HCT116 (cell line): ENCODE results near the gene SMARCE1.

Experiments used
- CBX3 ChIP-seq: IDR thresholded peaks from 2 replicates; pipeline ENCODE4 v1.6.1; 2012; ENCODE audit warnings: low read depth
- CEBPB ChIP-seq: IDR thresholded peaks from 2 replicates; pipeline ENCODE4 v1.6.1; 2012; ENCODE audit warnings: low read depth
- POLR2AphosphoS5 ChIP-seq: IDR thresholded peaks from 2 replicates; pipeline ENCODE4 v1.6.1; 2011; ENCODE audit warnings: mild to moderate bottlenecking, low read depth, low read length, moderate library complexity
- TF ChIP-seq, protein P1 (sequence below), 3 experiments: fragments of 200-600 bp in 1 of 3; sonication (generic) in 1 of 3; IDR thresholded peaks in 2 of 3; conservative IDR thresholded peaks in 1 of 3; 2 replicates each; pipeline ENCODE4 v1.5.1; 2012 to 2017; ENCODE audit warnings: low read depth in 2 of 3, low read length in 2 of 3, antibody characterized with exemption in 1 of 3, borderline replicate concordance in 1 of 3, control low read depth in 1 of 3, mild to moderate bottlenecking in 1 of 3, mixed read lengths in 1 of 3, mixed run types in 1 of 3, moderate library complexity in 1 of 3; ENCODE audit not compliant: insufficient read depth in 1 of 3

DNA sequence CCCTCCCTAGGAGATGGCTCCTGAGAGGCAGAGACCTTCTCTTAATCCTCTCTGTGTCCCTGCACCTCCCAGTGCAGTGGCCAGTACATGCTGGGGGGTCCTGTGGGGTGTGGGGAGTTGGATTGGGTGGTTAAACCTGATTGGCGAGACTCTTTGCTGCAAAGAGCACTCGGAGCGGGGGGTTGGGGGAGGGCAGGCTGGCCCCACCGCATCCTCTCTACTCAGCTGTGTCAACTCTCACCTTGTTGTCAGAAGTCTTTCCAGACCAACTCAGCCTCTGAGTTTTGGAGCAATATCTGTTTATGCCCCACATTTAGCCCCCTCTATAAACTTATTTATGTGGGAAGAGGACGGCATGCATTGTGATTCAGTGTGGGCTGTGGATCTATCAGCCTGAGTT is 40.0 kb downstream of the SMARCE1 start:
- TF ChIP-seq, protein P1, sequence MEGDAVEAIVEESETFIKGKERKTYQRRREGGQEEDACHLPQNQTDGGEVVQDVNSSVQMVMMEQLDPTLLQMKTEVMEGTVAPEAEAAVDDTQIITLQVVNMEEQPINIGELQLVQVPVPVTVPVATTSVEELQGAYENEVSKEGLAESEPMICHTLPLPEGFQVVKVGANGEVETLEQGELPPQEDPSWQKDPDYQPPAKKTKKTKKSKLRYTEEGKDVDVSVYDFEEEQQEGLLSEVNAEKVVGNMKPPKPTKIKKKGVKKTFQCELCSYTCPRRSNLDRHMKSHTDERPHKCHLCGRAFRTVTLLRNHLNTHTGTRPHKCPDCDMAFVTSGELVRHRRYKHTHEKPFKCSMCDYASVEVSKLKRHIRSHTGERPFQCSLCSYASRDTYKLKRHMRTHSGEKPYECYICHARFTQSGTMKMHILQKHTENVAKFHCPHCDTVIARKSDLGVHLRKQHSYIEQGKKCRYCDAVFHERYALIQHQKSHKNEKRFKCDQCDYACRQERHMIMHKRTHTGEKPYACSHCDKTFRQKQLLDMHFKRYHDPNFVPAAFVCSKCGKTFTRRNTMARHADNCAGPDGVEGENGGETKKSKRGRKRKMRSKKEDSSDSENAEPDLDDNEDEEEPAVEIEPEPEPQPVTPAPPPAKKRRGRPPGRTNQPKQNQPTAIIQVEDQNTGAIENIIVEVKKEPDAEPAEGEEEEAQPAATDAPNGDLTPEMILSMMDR (IDR thresholded peaks at IDR 0.05 in 2 of 3, conservative IDR thresholded peaks at IDR 0.05 in 1 of 3; ENCODE audit: borderline replicate concordance in 1 of 3, insufficient read depth in 1 of 3, low read depth in 2 of 3, low read length in 2 of 3), result no peak
- TF ChIP-seq CEBPB, result no peak
- no peak for TF ChIP-seq CBX3
- no peak for TF ChIP-seq POLR2AphosphoS5
